T47D (cell line): Measurements from ENCODE around the gene ERCC6.

Experiments used
- DNase-seq, 2 experiments: peaks; one replicate each; pipeline versions ENCODE4 v3.0.0 to v3.0.0-alpha.2; 2011 to 2012; ENCODE audit warnings: low read depth in 1 of 2, low spot score in 1 of 2
- JUND ChIP-seq: IDR thresholded peaks from 2 replicates; pipeline ENCODE4 v1.6.1; 2012; ENCODE audit warnings: low read depth
- in situ Hi-C: cut with HindIII; loops from 2 replicates; pipeline ENCODE4 v1.10.0; 2016; ENCODE audit warnings: low sequenced_read_pairs, low pct_unique_long_range_greater_than_20kb

Gene ERCC6

DNA sequence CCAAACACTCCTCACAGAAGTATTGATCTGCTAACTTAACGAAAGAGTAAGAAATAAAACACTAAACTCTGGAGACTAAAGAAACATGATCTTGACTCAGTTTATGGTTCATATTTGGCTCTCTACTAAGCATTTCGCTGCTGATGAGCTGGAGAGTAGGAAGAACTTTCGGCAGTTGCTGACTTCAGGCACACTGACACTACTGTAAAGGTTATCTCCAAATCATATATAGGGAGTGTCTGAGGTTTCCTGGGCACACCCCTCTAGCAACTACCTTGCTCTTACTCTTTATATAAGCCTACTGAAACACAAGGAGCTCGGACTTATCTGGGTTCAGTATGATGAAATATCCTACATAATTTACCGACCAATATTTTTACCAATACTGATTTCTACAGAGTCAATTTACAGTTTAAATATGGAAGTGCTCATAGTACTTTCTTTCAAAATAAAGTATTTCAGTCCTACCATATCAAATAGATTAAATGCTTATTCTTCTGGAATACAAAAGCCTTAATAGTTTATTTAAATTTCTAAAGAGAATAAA lies 39.5 kb downstream of the ERCC6 start:
- in situ Hi-C loops = no loop called here
- DNase-seq = no peak
- no peak for TF ChIP-seq JUND

- in situ Hi-C loops = no loop called here
- DNase-seq = no peak
- TF ChIP-seq JUND = no peak
These were observed 40.5 kb downstream of the ERCC6 start for GRCh38 chr10:49498425-49498824.

GRCh38 chr10:49497358-49497757 lies 41.6 kb downstream of the ERCC6 start:
- in situ Hi-C loops = no loop called here
- no peak for DNase-seq
- TF ChIP-seq JUND = no peak

DNA sequence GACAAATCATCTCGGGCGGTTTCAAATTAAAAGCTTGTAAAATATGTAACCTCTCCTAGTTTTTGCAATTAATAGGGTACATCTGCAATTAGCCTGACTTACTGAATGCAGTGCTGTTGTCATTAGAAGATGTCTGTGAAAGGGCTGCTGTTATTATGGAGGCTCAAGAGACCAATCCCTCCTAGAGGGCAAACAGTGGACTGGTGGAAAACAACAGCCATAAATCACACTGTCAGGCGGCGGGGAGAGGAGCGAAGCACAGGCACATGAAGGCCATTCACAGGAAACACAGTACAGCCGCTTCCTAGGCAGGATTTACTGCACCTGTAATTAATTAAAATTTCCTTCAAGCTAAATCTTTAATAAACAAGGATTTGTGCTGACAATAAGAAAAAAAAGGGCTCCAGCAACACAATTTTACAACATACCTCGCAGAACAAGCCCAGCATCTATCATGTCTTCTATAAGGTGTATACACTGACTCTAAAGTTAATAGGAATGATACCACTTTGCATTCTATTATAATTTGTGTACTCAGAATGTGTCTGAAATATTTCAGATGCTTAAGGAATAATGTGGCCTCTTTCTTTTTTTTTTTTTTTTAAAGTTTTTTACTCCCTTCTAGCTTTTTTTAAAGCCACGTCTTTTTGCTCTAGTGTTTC lies 50.7 kb downstream of the ERCC6 start:
- in situ Hi-C loops = no loop called here
- TF ChIP-seq JUND = no peak
- DNase-seq = no peak

DNA sequence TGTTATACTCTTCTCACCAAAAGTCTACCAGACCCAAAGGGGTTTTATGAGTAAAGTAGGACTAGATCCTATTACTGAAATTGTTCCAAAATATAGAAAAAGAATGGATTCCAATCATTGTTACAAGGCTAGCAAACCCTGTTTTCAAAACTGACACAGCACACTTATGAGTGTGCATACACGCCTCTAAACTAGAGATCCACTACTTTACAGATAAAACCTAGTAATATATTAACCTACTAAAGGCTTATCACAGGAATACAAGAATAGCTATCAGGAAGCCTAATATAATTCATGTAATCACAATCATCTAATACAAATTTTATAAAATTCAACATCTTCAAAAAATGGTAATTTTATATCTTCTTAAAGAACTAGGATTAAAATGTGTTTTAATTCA lies 52.2 kb downstream of the ERCC6 start:
- no peak for DNase-seq
- no peak for TF ChIP-seq JUND
- in situ Hi-C loops = no loop called here

DNA sequence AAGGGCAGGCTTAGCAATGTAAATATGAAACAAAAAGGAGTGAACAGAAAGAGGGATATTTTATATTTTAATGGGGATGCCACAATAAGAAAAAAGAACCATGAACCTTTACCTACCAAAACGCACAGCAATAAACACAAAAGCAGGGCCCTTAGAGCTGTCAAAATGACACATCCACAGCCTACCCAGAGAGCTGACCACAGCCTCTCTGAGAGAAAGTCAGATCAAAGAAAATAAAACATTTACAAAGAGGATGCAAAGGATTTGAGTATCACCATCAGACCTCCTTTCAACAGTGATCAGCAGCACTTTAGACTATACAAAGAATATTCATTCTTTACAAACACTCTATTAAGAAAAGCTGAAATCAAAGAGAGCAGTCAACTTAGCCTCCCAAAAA lies 52.9 kb downstream of the ERCC6 start:
- in situ Hi-C loops = no loop called here
- no peak for DNase-seq
- no peak for TF ChIP-seq JUND

- in situ Hi-C loops = no loop called here
- no peak for DNase-seq
- no peak for TF ChIP-seq JUND
These were observed 54.3 kb downstream of the ERCC6 start for GRCh38 chr10:49484486-49485235.

DNA sequence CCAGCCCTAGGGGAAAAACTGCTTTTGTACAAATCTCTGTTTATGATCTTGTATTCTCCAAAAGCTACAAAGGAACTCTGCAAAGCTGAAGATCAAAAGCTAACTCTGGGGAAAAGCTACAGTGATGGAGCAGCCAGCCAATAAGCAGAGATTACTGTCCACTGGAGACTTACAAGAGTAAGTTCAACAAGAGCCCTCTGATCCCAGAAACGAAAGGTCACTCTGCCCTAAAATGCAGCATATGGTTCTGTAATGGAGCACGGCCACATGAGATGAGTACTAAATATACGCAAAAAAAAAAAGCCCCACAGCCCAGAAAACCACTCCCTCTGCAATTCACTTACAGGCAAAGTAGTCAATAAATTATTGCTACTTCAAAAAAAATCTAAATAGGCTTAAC lies 60.1 kb downstream of the ERCC6 start:
- no peak for TF ChIP-seq JUND
- DNase-seq = no peak
- in situ Hi-C loops = no loop called here

DNA sequence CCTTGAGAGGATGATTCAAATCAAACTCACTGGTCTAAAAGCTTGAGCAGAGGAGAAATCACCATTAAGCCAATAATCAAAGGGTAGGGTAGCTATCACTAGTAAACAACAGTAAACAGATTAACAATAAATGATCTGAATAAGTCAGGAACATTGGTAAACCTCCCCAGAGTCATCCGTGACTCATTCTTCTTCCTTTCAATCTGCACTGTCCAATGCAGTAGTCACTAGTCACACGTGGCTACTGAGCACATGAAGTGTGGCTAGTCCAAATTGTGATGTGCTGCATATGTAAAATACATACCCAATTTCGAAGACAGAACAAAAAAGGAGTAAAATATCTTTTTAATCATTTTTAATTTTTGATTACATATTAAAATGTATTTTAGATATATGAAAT lies 64.0 kb downstream of the ERCC6 start:
- in situ Hi-C loops = no loop called here
- DNase-seq = no peak
- no peak for TF ChIP-seq JUND

GRCh38 chr10:49471532-49471931 lies 67.4 kb downstream of the ERCC6 start:
- TF ChIP-seq JUND = no peak
- DNase-seq = no peak
- in situ Hi-C loops = no loop called here

- TF ChIP-seq JUND = no peak
- no peak for DNase-seq
- in situ Hi-C loops = no loop called here
These were observed 73.2 kb downstream of the ERCC6 start for GRCh38 chr10:49465736-49466135.
